ENCODE data around the gene TSHZ3. TPM values are rescaled to one million over a fixed set of nuclear protein-coding genes. Genes with fewer than 3 reads are reported as not detected.

TSHZ3 gene
- total RNA-seq, 1 donor from 2014 or later = 16.5 TPM

DNA sequence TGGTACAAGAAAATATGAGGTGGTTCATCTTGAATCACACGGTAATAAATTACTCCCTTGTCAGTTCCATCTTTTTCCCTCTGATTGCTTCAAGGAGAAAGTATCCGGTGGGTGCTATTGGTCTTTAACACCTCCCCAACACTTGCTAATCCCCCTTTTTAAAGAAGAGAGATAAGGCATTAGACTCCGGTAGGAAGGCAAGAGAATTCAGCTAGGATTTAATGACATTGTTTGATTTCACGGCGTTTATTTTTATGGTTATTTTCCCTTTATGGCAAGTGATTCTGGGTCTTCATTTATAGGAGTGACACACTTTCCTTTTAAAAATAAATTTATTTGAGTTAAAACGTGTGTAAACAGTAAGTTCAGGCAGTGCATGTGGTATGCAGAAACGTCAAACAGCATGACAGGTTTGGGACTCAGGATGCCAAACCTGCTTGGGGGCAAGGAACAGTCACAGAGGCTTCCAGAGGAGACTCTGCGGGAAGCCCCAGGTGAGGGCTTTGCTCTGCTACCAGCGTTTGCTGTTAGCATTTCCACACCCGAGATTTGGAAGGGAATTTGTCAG is 36.5 kb downstream of the TSHZ3 start:
- DNase-seq (ENCODE audit: low spot score) = no peak

DNA sequence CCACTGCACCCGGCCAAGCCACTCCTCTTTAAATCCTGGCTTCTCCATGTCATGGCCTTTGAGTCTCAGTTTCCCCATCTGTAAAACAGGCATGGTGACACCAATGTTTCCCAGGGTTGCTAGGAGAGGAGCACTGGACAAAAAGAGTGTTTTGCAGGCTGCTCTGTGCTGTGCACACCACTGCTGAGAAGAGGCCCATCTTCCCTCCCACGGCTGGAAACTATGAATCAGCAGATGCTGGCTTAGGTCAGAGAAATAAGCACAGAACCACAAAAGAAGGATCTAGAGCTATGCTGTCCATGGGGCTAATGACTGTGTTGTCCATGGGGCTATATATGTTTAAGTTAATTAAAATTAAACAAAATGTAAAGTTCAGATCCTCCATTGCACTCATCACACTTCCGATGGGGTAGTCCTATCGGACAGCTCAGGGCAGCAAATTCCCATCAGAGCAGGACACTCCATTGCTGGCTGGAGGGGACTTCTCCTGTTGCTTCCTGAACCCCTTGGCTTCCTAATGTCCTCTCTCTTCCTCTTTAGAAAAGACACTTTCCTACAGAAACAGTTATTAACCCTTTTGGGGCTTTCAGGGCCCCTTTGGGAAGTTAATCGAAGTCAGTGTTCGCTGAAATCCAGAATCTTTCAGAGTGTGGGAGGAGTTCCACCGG is 37.1 kb downstream of the TSHZ3 start:
- peak; percentile 34 for DNase-seq (ENCODE audit: low spot score)

DNA sequence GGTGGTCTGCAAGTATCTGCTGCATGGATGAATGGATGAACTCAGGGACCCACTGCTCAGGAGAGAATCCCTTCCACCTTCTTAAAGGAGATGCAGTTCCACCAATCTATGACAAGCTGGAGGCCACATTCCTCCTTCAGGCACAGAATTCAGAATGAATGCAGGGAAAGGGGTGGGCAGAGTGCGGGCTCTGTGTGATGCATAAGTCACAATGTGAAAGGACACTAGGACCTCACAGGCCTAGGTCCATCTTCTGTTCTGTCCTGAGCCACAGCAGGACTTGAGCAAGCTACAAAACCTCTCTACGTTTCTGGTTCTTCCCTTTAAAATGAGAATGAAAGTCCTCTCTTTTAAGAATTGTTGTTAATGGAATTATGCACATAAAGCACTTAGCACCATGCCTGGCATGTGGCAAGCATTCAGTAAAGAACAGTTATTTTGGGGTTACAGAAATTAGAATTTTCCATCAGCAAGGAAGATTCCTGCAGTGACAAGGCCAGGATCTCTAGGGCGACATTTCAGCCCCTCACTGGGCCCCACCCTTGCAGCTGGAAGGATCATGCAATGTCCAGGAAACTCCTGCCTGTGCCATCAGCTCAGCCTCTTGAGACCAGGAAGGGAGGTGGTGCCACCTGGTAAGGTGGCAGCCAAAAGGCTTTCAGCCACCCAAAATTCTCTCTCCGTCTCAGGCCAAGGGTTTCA is 38.7 kb downstream of the TSHZ3 start:
- no peak for DNase-seq (ENCODE audit: low spot score)

DNA sequence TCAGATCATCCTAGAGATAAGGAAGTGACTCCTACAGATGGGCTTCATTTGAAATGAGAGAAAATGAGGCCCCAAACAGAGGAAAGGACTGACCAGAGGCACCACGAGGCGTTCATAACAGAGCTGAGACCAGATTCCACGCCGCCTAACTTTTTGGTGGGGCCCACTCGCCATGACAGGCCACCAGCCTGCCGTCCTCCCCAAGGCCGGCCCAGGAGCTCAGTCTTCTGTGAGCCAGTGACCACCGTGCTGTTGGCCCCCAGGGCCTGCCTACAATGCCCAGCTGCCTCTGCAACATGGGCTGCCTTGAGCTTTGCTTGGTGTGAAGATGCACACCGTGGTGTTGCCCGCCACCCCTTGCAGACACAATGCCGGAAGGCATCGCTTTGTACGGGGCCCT is 40.5 kb downstream of the TSHZ3 start:
- DNase-seq (ENCODE audit: low spot score) = no peak

DNA sequence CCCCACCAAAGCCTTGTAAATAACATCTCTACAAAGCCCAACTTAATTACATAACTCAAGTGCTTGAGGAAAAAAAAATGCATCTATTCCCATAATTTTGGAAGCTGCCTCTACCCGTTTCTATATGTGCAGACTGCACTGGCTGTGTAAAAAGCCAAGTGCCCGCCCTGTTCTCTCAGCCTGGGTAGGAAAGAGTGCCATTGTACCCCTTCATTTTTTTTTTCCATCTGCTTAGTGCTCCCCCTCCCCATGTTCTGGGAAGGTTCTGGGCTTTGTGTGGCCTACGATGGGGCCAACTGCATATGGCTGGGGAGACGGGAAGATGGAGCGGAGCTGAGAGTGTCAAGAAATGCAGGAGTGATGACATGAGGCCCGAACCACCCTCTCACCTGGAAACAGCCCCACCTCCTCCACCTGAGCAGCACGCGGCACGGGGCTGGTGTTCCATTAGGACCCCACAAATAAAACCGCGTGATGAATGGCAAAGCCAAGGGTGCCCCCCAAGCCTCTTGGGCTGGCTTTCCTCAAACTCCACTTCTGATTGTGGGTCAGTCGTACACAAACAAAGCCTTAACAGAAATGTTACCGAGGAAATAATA is 42.1 kb downstream of the TSHZ3 start:
- DNase-seq (ENCODE audit: low spot score) = no peak

DNA sequence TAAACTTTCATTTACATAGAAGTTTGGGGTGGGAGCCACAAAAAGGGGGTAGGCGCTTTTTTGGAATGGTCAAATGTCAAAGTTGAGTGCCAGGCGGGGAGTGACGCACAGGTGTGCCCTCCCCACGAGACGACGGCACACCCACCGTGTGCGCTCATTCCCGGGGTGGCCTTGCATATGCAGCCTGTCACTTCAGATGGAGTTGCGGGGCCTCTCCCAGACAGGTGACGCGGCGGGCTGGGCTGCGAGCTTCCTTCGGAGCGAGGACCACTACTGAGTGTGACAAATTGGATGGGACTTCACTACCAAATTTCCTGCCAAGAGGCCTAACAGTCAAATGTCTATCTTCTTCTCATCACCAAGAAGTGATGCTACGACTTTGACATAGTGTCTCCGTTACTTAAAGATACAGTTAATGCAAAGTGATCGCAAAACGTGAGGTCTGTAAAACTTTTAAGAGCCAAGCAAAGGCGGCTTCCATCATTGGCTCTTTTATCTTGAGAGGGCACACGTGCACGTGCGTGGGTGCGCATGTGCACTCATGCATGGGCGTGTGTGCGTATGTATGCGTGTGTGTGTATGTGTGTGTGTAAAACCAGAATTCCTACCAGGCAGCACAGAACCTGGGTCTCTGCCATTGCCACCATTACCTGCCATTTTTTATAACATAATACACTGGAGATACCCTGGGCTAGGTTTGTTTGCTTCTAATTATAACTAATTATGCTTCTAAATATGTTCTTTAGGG is 43.1 kb downstream of the TSHZ3 start:
- DNase-seq (ENCODE audit: low spot score) = no peak

DNA sequence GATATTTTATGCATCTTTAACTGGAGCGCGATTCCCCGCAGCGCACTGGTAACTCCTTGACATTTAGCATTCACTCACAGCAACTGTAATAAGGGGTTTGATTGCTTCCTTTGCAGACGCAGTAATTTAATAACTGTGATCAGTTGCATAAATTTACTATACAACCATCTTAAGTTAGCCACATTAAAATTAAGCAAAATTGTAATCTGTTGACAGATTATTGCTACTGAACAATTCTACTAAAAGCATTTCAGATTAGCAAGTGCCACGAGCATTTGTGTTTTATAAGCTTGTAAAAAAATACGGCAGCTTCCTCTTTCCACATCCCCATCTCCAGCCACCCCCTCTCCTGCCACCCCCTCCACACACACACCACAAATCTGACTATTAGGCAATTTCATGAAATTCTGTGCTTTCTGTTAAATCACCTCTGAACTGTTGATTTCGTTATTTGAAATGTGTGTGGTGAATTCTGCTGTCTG is 44.4 kb downstream of the TSHZ3 start:
- DNase-seq (ENCODE audit: low spot score) = no peak

DNA sequence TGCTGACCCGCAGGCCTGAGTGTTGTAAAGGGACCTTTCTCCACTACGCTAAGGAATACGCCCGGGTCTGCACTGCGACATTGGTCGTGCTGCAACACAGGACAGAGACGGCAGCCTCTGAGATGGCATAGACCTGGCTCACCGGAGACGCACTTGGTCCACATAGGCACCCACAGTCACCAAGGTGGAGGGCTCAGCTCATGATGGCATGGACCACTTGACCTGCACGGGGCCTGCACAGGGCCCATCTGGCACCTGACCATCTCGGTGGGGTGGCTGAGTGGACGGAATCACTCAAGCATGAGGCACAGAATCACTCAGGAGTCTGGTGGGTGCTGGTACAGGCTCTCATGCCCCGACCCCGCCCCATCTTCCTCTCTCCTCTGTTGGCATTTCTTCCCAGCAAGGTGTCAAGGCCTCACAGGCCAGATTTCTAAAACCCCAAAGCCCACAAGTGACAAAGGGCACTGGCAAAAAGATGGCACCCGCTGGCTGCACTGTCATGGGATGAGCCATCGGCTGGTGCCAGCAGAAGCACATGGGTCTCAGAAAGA is 45.9 kb downstream of the TSHZ3 start:
- DNase-seq (ENCODE audit: low spot score) = no peak

DNA sequence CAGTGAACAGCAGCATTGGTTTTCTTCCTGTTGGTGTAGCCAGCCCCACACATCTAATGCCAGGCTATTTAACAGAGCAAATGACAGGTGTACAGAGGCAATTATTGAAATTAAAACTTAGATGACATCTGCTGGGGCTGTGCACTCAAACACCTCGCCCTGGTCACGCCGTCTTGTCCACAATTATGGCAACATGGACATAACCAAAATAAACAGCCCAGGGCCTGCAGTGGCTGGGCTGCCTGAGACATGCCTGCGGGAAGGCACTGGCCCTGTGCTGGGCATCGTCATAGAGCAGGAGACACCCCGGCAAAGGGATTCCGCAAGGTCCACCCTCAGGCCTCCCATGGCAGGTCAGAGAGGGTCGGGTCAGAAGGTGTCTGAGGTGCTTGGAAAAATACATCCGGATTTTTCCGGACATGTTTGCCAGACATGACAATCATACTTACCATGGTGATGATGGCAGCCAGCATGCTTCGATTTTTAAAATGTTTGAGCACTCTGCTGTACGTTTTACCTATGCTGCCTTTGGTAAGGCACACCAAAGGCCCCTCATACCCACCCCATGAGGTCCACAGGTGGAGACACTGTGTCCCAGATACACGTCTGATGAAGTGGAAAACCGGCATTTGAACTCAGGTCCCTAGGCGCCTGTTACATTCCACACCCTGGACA is 47.8 kb downstream of the TSHZ3 start:
- DNase-seq (ENCODE audit: low spot score) = no peak

DNA sequence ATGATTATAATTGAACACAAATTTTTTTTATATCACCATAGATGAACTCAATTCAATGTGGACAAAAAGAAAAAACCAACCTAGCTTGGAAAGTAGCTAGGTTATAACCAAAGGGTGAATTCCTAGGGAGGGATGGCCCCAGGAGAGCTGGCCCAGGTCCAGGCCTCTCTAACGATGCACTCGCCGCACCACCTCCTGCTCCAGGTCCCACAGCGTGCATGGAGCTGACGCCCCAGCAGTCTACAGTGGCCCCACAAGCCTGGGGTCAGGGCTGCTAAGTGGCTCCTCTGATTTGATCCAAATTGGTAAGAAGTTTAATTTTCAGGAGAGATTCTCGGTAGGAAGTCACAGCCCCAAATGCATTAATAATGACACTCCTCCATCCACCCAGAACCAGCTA is 48.8 kb downstream of the TSHZ3 start:
- DNase-seq (ENCODE audit: low spot score) = no peak

DNA sequence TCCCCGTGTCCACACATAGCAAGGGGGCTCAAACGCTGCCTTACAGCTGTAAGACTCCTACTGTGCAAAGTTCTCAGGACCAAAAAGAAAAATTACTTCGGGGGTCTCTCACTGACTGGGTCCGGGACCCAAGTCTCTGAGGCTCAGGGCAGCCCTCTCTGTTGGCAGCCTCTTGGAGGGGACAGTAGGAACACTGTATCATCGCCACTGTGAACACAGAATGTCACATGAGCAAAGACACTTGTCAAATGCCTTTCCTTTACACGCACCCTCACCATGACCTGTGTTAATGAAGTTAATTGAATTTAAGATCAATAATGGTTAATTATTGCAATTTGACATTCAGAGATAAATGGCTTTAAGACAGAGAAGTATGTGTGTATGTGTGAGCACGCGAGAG is 49.6 kb downstream of the TSHZ3 start:
- no peak for DNase-seq (ENCODE audit: low spot score)

DNA sequence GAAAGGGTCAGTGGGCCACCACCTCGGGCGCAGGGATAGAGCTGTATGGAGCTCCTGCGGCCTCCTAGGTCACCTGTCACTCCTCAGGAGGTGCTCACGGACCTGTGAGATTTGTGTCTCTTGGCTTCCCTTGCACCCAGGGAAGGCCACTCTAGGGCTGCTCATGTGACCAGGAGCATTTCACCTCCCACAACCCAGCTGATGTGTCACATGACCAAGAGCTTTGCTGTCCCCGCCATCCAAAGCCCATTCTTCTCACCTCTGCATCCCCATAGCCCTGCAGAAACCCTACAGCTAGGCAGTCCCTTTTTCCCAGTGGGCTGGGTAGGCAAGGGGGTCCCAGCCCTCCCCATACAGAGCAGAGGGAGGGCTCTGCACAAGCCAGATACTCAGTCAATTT is 51.2 kb downstream of the TSHZ3 start:
- no peak for DNase-seq (ENCODE audit: low spot score)

DNA sequence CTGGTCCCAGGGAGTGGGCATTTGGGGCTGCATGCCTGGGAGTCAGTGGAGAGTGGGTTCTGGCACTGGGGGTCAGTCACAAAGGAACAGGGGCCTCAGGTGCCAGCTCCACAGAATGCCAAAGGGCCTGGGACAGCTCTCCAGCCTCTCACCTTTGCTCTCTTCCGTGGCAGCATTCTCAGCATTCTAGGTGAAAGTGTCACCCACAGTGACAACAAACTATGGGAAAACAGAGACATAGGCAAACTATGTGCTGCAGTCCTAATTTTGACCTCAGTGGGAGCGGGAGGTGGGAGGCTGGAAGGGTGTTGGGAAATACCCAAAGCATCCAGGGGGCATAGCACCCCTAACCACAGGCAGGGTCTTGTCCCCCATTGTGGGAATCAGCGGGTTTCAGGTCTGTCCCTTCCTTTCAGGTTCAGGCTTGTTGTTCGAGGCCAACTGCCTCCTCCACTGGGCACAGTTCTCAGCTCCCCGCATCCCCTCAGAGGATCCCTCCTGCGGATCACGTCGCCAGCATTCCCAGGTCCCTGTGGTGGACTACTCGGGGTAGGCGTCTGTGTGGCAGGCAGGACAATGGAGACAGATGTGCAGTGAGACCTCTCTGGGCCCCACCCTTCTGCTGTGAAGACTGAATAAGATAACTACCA is 52.4 kb downstream of the TSHZ3 start:
- DNase-seq (ENCODE audit: low spot score) = no peak

DNA sequence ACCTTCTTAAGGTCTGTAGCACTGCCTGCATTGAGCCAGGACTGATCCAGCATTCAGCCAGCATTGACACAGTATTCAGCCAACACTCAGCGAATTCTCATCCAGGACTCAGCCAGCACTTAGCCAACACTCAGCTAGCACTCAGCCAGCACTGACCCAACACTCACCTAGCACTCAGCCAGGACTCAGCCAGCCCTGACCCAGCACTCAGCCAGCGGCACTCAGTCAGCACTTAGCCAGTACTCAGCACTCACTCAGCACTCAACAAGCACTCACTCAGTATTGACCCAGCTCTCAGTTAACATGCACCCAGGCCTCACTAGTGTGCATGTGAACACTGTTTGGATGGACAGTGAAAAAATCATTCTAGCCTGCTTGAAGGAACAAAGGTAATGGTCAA is 55.0 kb downstream of the TSHZ3 start:
- DNase-seq (ENCODE audit: low spot score) = no peak

DNA sequence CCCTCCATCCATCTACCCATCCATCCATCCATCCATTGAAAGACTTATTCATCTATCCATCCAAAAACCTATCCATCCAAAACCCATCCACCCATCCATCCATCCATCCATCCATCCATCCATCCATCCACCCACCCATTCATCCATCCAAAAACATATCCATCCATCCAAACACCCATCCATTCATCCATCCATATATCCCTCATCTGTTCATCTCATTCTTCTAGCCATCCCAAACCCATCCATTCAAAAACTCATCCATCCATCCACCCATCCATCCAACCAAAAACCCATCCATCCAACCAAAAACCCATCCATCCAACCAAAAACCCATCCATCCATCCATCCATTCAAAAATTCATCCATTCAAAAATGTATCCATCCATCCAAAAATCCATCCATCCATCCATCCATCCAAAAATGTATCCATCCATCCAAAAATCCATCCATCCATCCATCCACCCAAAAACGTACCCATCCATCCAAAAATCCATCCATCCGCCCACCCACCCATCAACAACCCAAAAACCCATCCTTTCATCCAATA is 56.5 kb downstream of the TSHZ3 start:
- no peak for DNase-seq (ENCODE audit: low spot score)

DNA sequence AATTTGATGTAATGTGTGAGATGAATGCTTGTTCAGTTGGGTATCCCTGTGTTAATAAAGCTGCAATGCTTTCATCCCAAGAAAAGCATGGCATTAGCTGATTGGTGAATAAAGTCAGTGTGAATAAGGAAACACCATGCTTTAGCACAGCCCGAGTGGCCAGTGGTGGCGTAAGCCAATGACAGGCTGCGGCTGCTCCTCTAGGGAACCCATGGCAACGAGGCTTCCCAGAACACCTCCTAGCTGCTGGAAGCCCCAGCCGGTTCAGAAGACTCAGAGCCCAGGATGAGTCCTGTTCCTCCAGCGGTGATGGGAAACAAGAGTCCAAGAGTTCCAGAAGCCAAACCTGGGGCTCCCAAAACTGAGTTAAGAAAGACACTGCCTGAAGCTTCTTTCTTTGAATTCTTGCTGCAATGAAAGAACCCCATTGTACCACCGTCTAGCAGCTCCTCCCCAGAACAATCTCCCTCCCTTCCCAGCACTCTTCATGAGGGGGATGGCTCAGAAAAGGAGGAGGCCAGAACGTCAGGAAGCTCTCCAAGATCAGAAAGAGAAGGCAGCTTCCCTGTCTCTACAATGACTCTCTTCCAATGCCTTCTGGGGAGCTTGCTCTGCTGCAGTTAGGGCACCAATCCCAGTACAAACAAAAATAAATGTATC is 58.2 kb downstream of the TSHZ3 start:
- DNase-seq (ENCODE audit: low spot score) = no peak

DNA sequence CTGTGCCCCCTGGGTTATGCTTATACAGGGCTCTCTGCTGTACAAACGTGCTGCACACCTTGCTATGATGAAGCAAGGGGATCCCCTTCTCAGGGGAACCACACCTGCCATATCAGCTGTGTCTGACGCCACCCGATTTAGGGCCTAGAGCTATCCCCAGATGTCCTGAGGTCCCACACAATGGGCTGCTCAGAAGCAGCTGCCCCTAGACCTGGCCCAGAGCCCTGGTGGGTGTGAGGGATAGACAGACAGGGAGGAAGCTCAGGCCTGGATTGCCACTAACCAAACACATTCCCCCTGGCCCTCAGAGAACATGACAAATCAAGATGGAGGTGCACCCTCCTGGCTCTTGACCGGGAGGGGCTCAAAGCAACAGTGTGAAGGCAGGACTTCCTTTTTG is 59.3 kb downstream of the TSHZ3 start:
- DNase-seq (ENCODE audit: low spot score) = no peak

DNA sequence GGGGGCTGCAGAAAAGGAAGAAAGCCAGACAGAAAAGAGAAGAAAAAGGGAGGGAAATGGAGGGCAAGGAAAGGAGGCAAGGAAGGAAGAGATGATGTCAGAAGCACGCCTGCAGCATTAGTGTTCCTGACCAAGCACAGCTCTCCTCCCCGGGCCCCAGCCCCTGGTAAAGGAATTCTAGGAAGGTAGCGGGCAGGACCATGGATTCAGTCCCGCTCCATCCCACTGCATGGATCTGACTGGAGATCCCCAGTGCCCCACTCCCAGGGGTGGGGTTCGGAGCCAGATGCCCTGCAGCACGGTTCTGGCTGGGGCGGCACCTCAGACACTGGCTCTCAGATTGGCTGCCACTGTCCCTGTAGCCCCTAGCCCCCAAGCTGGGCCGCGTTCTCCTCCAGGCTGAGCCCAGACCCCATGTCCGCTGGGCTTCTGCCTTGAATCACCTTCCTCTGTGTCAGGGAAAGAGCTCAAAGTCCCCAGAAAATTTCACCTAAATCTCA is 59.8 kb downstream of the TSHZ3 start:
- no peak for DNase-seq (ENCODE audit: low spot score)

DNA sequence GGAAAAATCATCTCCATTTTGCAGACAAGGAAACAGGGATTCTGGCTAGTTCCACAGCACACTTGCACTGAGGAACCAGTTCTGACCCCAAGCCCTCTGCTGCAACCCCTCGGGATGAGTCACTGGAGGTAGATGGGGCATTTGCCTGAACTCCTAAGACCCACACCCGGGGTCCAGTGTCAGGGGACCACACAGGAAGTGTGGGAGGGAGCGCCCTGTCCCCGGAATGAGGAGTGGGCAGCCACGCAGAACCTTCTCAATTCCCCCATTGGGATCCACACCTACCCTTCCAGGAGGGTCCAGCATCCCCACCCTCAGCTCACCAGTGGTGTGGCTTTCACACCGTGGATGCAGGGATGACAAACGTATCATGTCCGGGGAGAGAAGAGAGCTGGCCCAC is 62.7 kb downstream of the TSHZ3 start:
- DNase-seq (ENCODE audit: low spot score) = no peak

DNA sequence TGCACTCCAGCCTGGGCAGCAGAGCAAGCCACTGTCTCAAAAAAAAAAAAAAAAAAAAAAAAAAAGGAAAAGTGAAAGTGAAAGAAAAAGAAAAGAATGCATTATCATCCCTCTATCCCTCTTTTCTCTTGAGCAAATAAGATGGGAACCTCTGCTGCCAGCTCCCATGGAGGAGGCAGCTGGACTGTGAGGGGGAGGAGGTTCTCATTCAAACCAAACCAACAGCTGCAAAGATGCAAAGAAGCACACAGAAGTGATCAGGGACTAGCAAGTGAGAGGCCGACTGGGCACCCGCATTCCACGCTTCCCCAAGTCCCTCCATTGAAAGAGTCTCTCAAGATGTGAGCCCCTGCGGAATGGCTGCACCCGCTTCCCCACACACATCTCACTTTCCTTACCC is 63.5 kb downstream of the TSHZ3 start:
- no peak for DNase-seq (ENCODE audit: low spot score)
